Hepatic stellate cell (primary cell): Measurements from ENCODE around the gene NFIC.
A peak's percentile ranks its signal among the peaks of the same experiment; 100 is the strongest.
"Not testable (repeated sequence)": the region's sequence is repeated elsewhere in the genome, so short reads cannot be mapped to it uniquely, and the experiment has no call there.

Experiments used
- DNase-seq: peaks from one replicate; pipeline ENCODE4 v3.0.0; 2011; ENCODE audit warnings: low spot score

NFIC gene

GRCh38 chr19:3365836-3366752, at the start of gene NFIC:
TSS of gene NFIC (plus strand) at chr19:3366583. CDS start at chr19:3366637, 54 bp downstream.
- peak; percentile 94 for DNase-seq

DNA sequence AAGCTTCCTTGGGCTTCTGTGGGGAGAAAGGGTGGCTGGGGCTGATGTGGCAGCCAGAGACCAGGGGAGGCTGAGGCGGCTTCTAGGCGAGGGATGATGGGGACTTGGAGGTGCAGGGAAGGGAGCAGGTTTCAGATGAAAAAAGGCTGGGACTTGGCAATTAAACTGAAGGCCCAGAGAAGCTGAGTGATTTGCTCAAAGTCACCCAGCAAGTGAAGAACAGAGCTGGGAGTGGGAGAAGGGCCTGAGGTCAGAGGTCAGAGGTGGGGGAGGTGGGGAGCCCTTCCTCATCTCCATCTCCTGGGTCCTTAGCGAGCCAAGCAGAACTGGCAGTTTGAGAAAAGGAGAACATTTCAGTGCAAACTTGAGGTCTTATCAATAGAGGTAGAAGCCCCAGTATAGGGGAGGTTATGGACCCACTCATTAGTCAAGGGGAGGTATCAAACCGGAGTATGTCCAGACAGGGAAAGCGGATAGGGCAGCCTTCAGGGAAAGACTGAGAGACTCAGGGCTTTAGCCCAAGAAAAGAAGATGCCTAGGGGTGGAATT, 49.6 kb upstream of the NFIC start:
- DNase-seq = no peak

DNA sequence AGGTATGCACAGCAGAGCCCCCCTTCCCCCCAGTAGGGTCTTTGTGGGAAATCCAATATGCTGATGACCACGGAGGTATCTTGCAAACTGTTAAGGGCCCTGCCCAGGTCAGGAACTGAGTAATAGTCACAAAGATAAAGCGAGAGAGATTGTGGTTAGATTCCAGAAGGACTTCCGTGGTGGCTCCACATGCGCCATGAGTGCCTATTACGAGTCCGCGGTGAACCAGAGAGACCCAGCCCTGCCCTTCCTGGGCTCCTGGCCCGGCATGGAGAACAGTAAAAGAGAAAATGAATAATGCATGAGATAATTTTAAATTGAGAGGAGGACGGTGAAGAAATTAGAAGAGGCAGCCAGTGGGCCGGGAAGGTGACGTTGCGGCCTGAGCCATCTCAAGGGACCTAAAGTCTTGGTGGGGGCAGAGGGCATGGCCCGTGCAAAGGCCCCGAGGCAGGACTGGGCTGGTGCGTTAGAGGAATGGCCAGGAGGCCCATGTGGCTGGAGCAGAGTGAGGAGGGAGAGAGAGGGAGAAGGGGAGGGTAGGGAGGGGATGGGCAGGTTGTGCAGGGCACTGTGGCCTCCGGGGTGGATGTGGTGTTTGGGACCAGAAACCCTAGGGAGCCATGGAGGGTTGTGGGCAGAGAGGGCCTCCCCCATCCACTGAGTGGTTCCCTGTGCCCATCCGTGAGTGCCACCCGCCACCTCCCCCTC, 46.6 kb upstream of the NFIC start:
- no peak for DNase-seq

DNA sequence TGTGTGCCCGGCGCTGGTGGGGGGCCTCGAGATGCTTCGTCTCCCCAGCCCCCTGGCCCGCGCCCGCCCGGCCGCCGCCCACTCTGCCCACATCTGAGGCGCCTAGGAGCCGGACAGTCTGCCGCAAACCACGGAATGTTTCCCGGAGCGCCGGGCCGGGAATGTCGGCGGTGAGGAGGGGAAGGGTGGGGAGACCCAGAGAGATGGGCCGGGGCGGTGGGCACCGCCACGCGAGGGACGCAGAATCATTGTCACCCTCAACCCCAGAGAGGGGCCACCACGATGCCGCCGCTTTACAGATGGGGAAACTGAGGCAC, 46.1 kb upstream of the NFIC start:
- no peak for DNase-seq

GRCh38 chr19:3320853-3321252, 45.5 kb upstream of the NFIC start:
- DNase-seq = no peak

DNA sequence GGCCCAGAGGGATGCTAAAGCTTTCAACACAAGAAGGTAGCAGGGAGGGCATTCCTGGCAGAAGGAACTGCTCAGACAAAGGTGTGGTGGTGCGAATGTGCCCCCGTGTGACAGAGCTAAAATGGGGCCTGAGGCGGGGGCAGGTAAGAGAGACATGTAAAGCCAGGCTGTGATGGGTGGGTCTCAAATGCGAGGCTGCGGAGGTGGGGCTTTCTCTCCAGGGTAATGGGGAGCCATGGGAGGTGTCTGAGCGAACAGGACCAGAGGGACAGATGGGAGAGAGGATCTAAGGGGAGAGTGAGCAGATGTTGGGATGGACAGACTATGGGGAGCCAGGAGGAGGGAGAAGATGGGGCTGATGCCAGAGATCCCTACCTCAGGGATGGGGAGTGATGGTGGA, 44.7 kb upstream of the NFIC start:
- peak; percentile 4 for DNase-seq

- DNase-seq = no peak
Measured at GRCh38 chr19:3322199-3322978, 44.0 kb upstream of the NFIC start.

DNA sequence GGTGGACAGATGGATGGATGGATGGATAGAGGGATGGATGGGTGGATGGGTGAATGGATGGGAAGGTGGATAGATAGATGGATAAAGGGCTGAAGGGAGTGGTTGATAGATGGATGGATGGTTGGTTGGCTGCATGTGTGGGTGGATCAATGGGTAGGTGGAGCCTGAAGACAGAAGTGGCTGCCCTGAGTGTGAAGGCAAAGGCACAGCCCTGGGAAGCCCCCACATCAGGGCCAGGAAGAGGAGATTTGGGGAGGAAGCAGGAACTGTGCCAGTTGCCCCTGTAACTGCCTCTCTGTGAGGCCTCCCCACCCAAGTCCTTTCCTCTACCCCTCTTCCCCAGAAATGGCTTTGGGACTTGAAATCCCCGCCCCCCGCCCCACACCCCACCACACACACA, 43.4 kb upstream of the NFIC start:
- no peak for DNase-seq

GRCh38 chr19:3323658-3324057, 42.7 kb upstream of the NFIC start:
- no peak for DNase-seq

GRCh38 chr19:3324405-3324856, 42.0 kb upstream of the NFIC start:
- DNase-seq = peak; percentile 47

GRCh38 chr19:3325451-3325850, 40.9 kb upstream of the NFIC start:
- DNase-seq = no peak

DNA sequence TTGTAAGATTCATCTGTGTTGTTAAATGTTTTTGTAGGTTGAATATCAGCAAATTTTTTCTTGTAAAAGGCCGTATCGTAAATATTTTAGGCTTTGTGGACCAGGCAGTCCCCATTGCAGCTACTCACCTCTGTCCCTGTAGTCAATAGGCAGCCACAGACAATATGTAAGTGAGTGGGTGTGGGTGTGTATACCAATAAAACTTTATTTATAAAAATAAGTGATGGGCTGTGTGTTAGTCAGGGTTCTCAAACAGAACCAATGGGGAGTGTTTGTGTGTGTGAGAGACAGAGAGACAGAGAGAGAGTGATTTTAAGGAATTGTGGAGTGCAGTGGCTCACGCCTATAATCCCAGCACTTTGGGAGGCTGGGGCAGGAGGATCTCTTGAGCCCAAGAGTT, 37.6 kb upstream of the NFIC start:
- DNase-seq = no peak

- DNase-seq = no peak
Measured at GRCh38 chr19:3330047-3330446, 36.3 kb upstream of the NFIC start.

GRCh38 chr19:3332232-3332631, 34.2 kb upstream of the NFIC start:
- not testable (repeated sequence) for DNase-seq

DNA sequence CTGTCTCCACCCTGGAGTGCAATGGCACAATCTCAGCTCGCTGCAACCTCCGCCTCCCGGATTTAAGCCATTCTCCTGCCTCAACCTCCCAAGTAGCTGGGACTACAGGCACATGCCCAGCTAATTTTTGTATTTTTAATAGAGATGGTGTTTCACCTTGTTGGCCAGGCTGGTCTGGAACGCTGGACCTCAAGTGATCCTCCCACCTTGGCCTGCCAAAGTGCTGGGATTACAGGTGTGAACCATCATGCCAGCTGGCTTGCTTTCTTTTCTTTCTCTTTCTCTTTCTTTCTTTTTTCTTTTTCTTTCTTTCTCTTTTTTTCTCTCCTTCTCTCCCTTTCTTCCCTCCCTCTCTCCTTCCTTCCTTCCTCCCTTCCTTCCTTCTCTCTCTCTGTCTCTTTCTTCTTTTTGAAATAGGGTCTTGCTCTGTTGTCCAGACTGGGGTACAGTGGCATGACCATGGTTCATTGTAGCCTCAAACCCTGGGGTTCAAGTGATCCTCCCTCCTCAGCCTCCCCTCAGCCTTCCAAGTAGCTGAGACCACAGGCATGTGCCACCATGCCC, 33.3 kb upstream of the NFIC start:
- DNase-seq = no peak

GRCh38 chr19:3333662-3334061, 32.7 kb upstream of the NFIC start:
- no peak for DNase-seq

- not testable (repeated sequence) for DNase-seq
Measured at GRCh38 chr19:3334749-3335430, 31.5 kb upstream of the NFIC start.

DNA sequence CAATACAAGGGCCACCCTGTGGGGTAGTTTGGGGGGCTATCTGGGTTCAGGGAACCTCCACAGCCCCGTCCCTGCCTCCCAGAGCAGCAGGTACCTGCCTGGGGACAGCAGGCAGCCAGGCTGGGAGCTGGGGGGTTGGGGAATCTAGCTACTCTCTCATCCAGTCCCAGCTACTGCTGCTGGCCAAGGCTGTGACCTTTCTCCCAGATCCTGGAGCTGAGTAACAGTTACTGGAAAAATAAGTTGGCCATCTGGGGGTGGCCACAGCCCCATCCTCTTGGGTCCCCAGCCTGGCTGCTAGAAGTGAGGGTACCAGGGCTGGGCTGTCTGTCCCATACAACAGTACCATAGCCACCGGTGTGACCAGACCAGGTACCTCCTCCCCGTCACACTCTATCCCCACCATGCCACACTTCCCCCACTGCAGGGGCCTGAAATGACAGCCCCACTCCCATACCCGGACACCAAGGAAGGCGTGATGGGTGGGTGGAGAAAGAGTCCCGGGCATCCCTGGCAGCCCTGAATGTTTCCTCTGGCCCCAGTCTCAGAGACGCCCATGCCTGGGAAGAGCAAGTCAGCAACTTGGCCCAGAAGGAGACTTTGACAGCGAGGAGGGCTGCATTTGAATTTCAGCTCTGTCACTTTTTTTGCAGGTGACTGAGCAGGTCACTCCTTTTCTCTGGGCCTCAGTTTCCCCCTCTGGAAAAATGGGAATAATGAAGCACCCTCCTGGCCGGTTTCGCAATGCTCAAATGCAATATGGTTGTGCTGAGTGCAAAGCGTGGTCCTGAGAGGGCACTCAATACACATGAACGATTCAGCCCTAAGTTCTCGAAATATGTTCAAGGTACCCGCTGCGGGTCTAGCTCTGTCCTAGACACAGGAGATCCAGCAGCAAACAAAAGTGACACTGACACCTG, 30.7 kb upstream of the NFIC start:
- peak; percentile 63 for DNase-seq

GRCh38 chr19:3336351-3336679, 30.1 kb upstream of the NFIC start:
- no peak for DNase-seq
